ENCODE data around the gene SLC11A2. TPM values are rescaled to one million over a fixed set of nuclear protein-coding genes. Genes with fewer than 3 reads are reported as not detected.

The SLC11A2 gene
- total RNA-seq, 2 donors from 2014 or later = 74.3 to 99.1 TPM

GRCh38 chr12:51020448-51021182 lies 5.6 kb downstream of the SLC11A2 start:
- no peak for TF ChIP-seq CTCF (conservative IDR thresholded peaks at IDR 0.05)
- H3K9ac ChIP-seq (ENCODE audit: extremely low read depth, low read length, poor library complexity, severe bottlenecking) = no peak overlapping the region
- peaks cover 2% of the 10 kb centered on the region for H3K36me3 Mint-ChIP-seq (ENCODE audit: low read depth)
- H3K4me1 ChIP-seq (ENCODE audit: control insufficient read depth, insufficient read depth, low read length) = no peaks in the 10 kb centered on the region
- 92 to 96% methylated on average over 5 to 7 of the region's 7 CpGs for WGBS, 2 experiments (ENCODE audit: insufficient coverage in 1 of 2, insufficient read length in 1 of 2)
- no peaks in the 10 kb centered on the region for H3K9me3 Mint-ChIP-seq
- H3K36me3 ChIP-seq (ENCODE audit: control insufficient read depth, insufficient read depth, low read length) = no peaks in the 10 kb centered on the region
- DNase-seq = no peak
- no peak overlapping the region for H3K27ac ChIP-seq (ENCODE audit: low read depth, low read length)
- no peak overlapping the region for H3K4me3 Mint-ChIP-seq
- H3K4me3 ChIP-seq (ENCODE audit: low read length) = no peak overlapping the region
- H3K9me3 ChIP-seq (ENCODE audit: control insufficient read depth, low read length) = no peaks in the 10 kb centered on the region
- H3K27ac Mint-ChIP-seq = no peak overlapping the region
- no peaks in the 10 kb centered on the region for H3K27me3 ChIP-seq (ENCODE audit: control insufficient read depth, insufficient read depth, low read length, poor library complexity, severe bottlenecking)
- H3K27me3 Mint-ChIP-seq (ENCODE audit: insufficient read depth) = no peaks in the 10 kb centered on the region
- peaks cover 15% of the 10 kb centered on the region for H3K4me1 Mint-ChIP-seq

- no peak for DNase-seq
- no peak overlapping the region for H3K4me3 ChIP-seq (ENCODE audit: low read length)
- no peaks in the 10 kb centered on the region for H3K36me3 ChIP-seq (ENCODE audit: control insufficient read depth, insufficient read depth, low read length)
- H3K9ac ChIP-seq (ENCODE audit: extremely low read depth, low read length, poor library complexity, severe bottlenecking) = no peak overlapping the region
- no peaks in the 10 kb centered on the region for H3K27me3 ChIP-seq (ENCODE audit: control insufficient read depth, insufficient read depth, low read length, poor library complexity, severe bottlenecking)
- WGBS, 2 experiments (ENCODE audit: insufficient coverage in 1 of 2, insufficient read length in 1 of 2) = 100% methylated on average over 2 of the region's 2 CpGs; no CpG with 5 or more reads in 1 of the 2 experiments
- Mint-ChIP-seq H3K9me3 (no peaks in the 10 kb centered on the region), H3K4me3 (no peak overlapping the region), H3K36me3 (ENCODE audit: low read depth) (peaks cover 2% of the 10 kb centered on the region), H3K4me1 (peaks cover 12% of the 10 kb centered on the region), H3K27me3 (ENCODE audit: insufficient read depth) (no peaks in the 10 kb centered on the region), H3K27ac (no peak overlapping the region)
- TF ChIP-seq CTCF (conservative IDR thresholded peaks at IDR 0.05) = no peak
- H3K27ac ChIP-seq (ENCODE audit: low read depth, low read length) = no peak overlapping the region
- H3K4me1 ChIP-seq (ENCODE audit: control insufficient read depth, insufficient read depth, low read length) = no peaks in the 10 kb centered on the region
- no peaks in the 10 kb centered on the region for H3K9me3 ChIP-seq (ENCODE audit: control insufficient read depth, low read length)
These were observed 6.3 kb downstream of the SLC11A2 start for GRCh38 chr12:51019927-51020326.

GRCh38 chr12:51018956-51019355 lies 7.2 kb downstream of the SLC11A2 start:
- Histone ChIP-seq H3K4me3 (ENCODE audit: low read length) (no peak overlapping the region), H3K4me1 (ENCODE audit: control insufficient read depth, insufficient read depth, low read length) (no peaks in the 10 kb centered on the region), H3K27ac (ENCODE audit: low read depth, low read length) (no peak overlapping the region), H3K9me3 (ENCODE audit: control insufficient read depth, low read length) (no peaks in the 10 kb centered on the region), H3K9ac (ENCODE audit: extremely low read depth, low read length, poor library complexity, severe bottlenecking) (no peak overlapping the region), H3K27me3 (ENCODE audit: control insufficient read depth, insufficient read depth, low read length, poor library complexity, severe bottlenecking) (no peaks in the 10 kb centered on the region), H3K36me3 (ENCODE audit: control insufficient read depth, insufficient read depth, low read length) (no peaks in the 10 kb centered on the region)
- Mint-ChIP-seq H3K4me1 (peaks cover 3% of the 10 kb centered on the region), H3K27me3 (ENCODE audit: insufficient read depth) (no peaks in the 10 kb centered on the region), H3K27ac (no peak overlapping the region), H3K9me3 (no peaks in the 10 kb centered on the region), H3K4me3 (no peak overlapping the region), H3K36me3 (ENCODE audit: low read depth) (peaks cover 2% of the 10 kb centered on the region)
- DNase-seq = no peak
- 92 to 100% methylated on average over 1 of the region's 2 CpGs for WGBS, 2 experiments (ENCODE audit: insufficient coverage in 1 of 2, insufficient read length in 1 of 2)
- TF ChIP-seq CTCF (conservative IDR thresholded peaks at IDR 0.05) = no peak
